GM19467 (cell line): ENCODE measurements around the gene GJD4.

Experiments
- ATAC-seq: cut with Tn5 transposase; IDR thresholded peaks from one replicate; pipeline ENCODE4 v1.9.1; 2021; ENCODE audit warnings: mild to moderate bottlenecking, moderate library complexity; ENCODE audit not compliant: unreplicated experiment

GJD4 gene

GRCh38 chr10:35578618-35578956 lies 26.6 kb upstream of the GJD4 start:
- ATAC-seq = no peak

GRCh38 chr10:35579116-35579515 lies 26.0 kb upstream of the GJD4 start:
- ATAC-seq = no peak

GRCh38 chr10:35579726-35580422 lies 25.3 kb upstream of the GJD4 start:
- ATAC-seq = no peak

- ATAC-seq = no peak
These were observed 24.7 kb upstream of the GJD4 start for GRCh38 chr10:35580423-35580770.

GRCh38 chr10:35581655-35582054 lies 23.5 kb upstream of the GJD4 start:
- ATAC-seq = no peak

- no peak for ATAC-seq
These were observed 20.2 kb upstream of the GJD4 start for GRCh38 chr10:35584946-35585345.

- ATAC-seq = no peak
These were observed 19.8 kb upstream of the GJD4 start for GRCh38 chr10:35585356-35585755.

- no peak for ATAC-seq
These were observed 19.1 kb upstream of the GJD4 start for GRCh38 chr10:35585903-35586535.

- no peak for ATAC-seq
These were observed 16.3 kb upstream of the GJD4 start for GRCh38 chr10:35588836-35589235.

GRCh38 chr10:35592441-35592840 lies 12.7 kb upstream of the GJD4 start:
- ATAC-seq = no peak

- no peak for ATAC-seq
These were observed 10.7 kb upstream of the GJD4 start for GRCh38 chr10:35594115-35595079.

GRCh38 chr10:35595106-35595505 lies 10.0 kb upstream of the GJD4 start:
- no peak for ATAC-seq

GRCh38 chr10:35598379-35598778 lies 6.8 kb upstream of the GJD4 start:
- ATAC-seq = no peak

GRCh38 chr10:35600193-35600592 lies 4.9 kb upstream of the GJD4 start:
- no peak for ATAC-seq

GRCh38 chr10:35606430-35606829 lies 1.3 kb downstream of the GJD4 start:
- ATAC-seq = no peak

- ATAC-seq = no peak
These were observed 2.6 kb downstream of the GJD4 start for GRCh38 chr10:35607475-35608327.

GRCh38 chr10:35608328-35608672 lies 3.2 kb downstream of the GJD4 start:
- no peak for ATAC-seq

- ATAC-seq = no peak
These were observed 6.6 kb downstream of the GJD4 start for GRCh38 chr10:35611750-35612149.

- ATAC-seq = no peak
These were observed 7.4 kb downstream of the GJD4 start for GRCh38 chr10:35612385-35613106.

GRCh38 chr10:35613107-35613440 lies 7.9 kb downstream of the GJD4 start:
- no peak for ATAC-seq
